ENCODE measurements around the gene MTHFS.

The MTHFS gene

GRCh38 chr15:79868554-79868953, 28.3 kb downstream of the MTHFS start:
- H3K36me3 Mint-ChIP-seq = peaks cover 73% of the 10 kb centered on the region
- no peak overlapping the region for H3K4me3 Mint-ChIP-seq
- H3K9me3 Mint-ChIP-seq = no peaks in the 10 kb centered on the region
- H3K4me1 Mint-ChIP-seq = peaks cover 19% of the 10 kb centered on the region
- ATAC-seq = no peak
- no peaks in the 10 kb centered on the region for H3K27me3 Mint-ChIP-seq
- no peak overlapping the region for H3K27ac Mint-ChIP-seq

GRCh38 chr15:79863886-79864285, 32.9 kb downstream of the MTHFS start:
- ATAC-seq = no peak
- Mint-ChIP-seq H3K4me3 (no peak overlapping the region), H3K36me3 (peaks cover 66% of the 10 kb centered on the region), H3K9me3 (no peaks in the 10 kb centered on the region), H3K27me3 (no peaks in the 10 kb centered on the region), H3K4me1 (peaks cover 19% of the 10 kb centered on the region), H3K27ac (no peak overlapping the region)

GRCh38 chr15:79862191-79862590, 34.6 kb downstream of the MTHFS start:
- Mint-ChIP-seq H3K4me3 (no peak overlapping the region), H3K4me1 (peaks cover 15% of the 10 kb centered on the region), H3K27ac (no peak overlapping the region), H3K36me3 (peaks cover 51% of the 10 kb centered on the region), H3K9me3 (no peaks in the 10 kb centered on the region), H3K27me3 (no peaks in the 10 kb centered on the region)
- no peak for ATAC-seq

DNA sequence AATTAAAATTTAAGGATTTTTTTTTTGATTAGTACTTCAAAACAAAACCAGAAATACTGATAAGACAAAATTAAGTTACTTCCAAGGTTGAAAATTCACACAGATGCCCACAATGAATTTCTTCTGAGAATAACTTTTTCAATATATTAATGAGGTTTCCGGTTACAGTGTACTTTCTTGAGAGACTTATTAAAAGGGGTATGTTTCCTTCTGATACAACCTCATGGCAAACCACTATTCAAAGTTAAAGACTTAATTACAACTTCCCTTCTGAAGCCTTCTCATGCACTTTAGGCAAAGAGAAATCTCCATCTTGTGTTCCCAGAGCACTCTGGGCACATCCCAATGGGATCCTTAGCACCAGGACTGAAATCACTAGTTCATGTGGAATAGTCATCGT, 36.2 kb downstream of the MTHFS start:
- ATAC-seq = no peak

GRCh38 chr15:79858469-79858868, 38.3 kb downstream of the MTHFS start:
- no peak for ATAC-seq
- no peaks in the 10 kb centered on the region for H3K9me3 Mint-ChIP-seq
- no peaks in the 10 kb centered on the region for H3K27me3 Mint-ChIP-seq
- peaks cover 35% of the 10 kb centered on the region for H3K36me3 Mint-ChIP-seq
- H3K27ac Mint-ChIP-seq = no peak overlapping the region
- H3K4me3 Mint-ChIP-seq = no peak overlapping the region
- H3K4me1 Mint-ChIP-seq = peaks cover 17% of the 10 kb centered on the region

More for the DNA sequence above, 36.2 kb downstream of the MTHFS start:
- Mint-ChIP-seq H3K4me1 (peaks cover 9% of the 10 kb centered on the region), H3K4me3 (no peak overlapping the region), H3K27ac (no peak overlapping the region), H3K36me3 (peaks cover 42% of the 10 kb centered on the region), H3K9me3 (no peaks in the 10 kb centered on the region), H3K27me3 (no peaks in the 10 kb centered on the region)

DNA sequence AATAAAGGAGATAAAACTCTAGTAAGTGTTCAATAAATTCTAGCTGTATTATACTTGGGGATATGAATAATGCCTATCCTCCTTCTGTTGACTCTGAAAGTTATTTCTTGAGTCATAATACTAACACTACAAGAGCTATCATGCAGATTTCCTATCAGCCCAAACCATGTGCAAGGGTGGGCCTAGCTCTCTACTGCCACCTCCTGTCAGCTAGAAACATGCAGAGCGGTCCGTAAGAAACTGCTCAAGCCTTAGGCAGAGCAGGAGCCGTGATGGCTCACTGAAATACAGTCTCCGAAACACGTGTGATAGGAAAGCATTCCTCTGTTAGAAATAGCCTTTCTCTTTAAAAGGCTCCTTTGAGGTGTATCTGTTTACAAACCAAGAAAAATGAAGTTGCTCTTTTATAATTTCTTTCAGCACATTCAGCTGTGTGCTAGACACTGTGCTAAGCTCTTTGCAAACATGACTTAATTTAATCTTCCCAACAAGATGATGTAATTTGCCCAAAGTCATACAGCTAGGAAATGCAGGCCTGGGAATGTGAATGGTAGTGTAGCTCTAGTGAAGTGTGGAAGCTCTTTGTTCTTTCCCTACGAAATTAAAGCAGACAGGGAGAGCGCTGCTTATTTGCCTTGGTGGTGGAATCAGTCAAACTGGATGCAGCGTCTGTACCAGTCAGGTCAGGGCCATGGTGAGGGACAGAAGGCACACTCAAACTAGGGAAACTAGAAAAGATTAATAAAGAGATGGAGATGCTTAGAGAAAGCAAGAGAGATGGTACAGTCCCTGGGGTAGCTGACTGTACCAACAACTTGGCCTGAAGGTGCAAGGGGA, 43.1 kb downstream of the MTHFS start:
- Mint-ChIP-seq H3K27me3 (no peaks in the 10 kb centered on the region), H3K27ac (no peak overlapping the region), H3K4me3 (no peak overlapping the region), H3K9me3 (no peaks in the 10 kb centered on the region), H3K36me3 (peaks cover 40% of the 10 kb centered on the region), H3K4me1 (peaks cover 25% of the 10 kb centered on the region)
- ATAC-seq = peak; percentile 88

DNA sequence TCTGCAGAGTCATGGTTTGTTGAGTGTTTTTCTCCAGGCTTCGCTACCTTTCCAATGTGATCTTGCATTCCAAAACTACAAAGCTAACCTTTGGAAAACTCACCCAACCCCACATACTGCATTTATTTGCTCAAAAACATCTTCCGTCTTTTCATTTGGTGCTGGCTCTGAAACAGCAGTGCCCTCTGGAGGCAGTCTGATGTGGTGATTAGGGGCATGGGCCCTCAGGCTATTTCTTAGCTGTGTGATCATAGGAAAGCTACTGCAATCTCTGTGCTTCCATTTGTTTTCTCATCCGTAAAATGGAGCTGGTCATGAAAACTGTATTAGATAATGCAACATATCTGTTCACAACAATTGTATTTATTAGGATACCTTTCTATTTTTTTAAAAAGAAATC, 47.0 kb downstream of the MTHFS start:
- H3K27ac Mint-ChIP-seq = no peak overlapping the region
- no peak for ATAC-seq
- H3K9me3 Mint-ChIP-seq = no peaks in the 10 kb centered on the region
- H3K27me3 Mint-ChIP-seq = no peaks in the 10 kb centered on the region
- peaks cover 64% of the 10 kb centered on the region for H3K36me3 Mint-ChIP-seq
- H3K4me3 Mint-ChIP-seq = no peak overlapping the region
- H3K4me1 Mint-ChIP-seq = peaks cover 32% of the 10 kb centered on the region

- Mint-ChIP-seq H3K9me3 (no peaks in the 10 kb centered on the region), H3K27ac (no peak overlapping the region), H3K36me3 (peaks cover 78% of the 10 kb centered on the region), H3K27me3 (no peaks in the 10 kb centered on the region), H3K4me1 (peaks cover 22% of the 10 kb centered on the region), H3K4me3 (no peak overlapping the region)
- no peak for ATAC-seq
Observed at GRCh38 chr15:79846539-79846938, 50.3 kb downstream of the MTHFS start.

DNA sequence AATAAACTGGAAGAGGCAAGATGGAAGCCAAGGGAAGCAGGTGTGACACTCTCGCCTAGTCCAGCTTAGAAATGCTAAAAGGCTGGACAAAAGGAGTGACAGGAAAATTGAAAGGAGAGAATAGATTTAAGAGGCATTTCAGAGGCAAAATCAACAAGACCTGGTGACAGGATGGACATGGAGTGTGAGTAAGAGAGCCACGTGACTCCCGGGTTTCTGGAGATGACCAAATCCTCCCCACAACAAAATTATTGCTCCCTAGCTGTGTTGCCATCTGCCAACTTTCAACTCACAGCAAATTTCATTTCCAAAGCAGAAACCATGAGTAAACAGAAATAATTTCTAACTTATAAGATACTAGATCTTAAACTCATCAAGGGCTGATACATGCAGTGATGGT, 52.6 kb downstream of the MTHFS start:
- H3K9me3 Mint-ChIP-seq = no peaks in the 10 kb centered on the region
- no peak overlapping the region for H3K27ac Mint-ChIP-seq
- peaks cover 7% of the 10 kb centered on the region for H3K4me1 Mint-ChIP-seq
- H3K27me3 Mint-ChIP-seq = no peaks in the 10 kb centered on the region
- ATAC-seq = no peak
- no peak overlapping the region for H3K4me3 Mint-ChIP-seq
- H3K36me3 Mint-ChIP-seq = peaks cover 76% of the 10 kb centered on the region

GRCh38 chr15:79837846-79838245, 59.0 kb downstream of the MTHFS start:
- H3K27ac Mint-ChIP-seq = no peak overlapping the region
- H3K9me3 Mint-ChIP-seq = no peaks in the 10 kb centered on the region
- H3K4me3 Mint-ChIP-seq = no peak overlapping the region
- H3K4me1 Mint-ChIP-seq = no peaks in the 10 kb centered on the region
- H3K36me3 Mint-ChIP-seq = peaks cover 59% of the 10 kb centered on the region
- H3K27me3 Mint-ChIP-seq = no peaks in the 10 kb centered on the region
- ATAC-seq = no peak

DNA sequence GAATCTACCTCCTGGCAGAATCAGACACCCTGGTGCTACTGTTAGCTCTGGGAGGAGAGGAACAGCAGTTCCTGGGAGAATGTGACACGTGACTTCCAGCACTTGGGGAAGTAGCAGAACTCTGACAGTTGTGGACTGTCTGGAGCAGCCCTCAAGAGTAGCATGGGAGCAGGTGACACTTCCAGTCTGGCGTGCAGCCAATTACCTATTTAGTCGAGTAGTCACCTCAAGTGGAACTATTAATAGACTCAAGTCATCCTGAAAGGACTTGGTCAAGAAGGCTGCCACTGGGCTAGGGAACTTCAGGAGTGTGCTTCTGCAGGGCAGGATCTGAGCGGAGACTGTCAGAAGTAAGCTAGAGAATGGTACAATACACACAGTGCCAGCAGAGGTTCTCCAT, 62.3 kb downstream of the MTHFS start:
- Mint-ChIP-seq H3K36me3 (peaks cover 46% of the 10 kb centered on the region), H3K9me3 (no peaks in the 10 kb centered on the region), H3K4me1 (no peaks in the 10 kb centered on the region), H3K4me3 (no peak overlapping the region), H3K27me3 (no peaks in the 10 kb centered on the region), H3K27ac (no peak overlapping the region)
- no peak for ATAC-seq

- Mint-ChIP-seq H3K27me3 (no peaks in the 10 kb centered on the region), H3K4me1 (no peaks in the 10 kb centered on the region), H3K4me3 (no peak overlapping the region), H3K9me3 (no peaks in the 10 kb centered on the region), H3K27ac (no peak overlapping the region), H3K36me3 (peaks cover 32% of the 10 kb centered on the region)
- ATAC-seq = no peak
Observed at GRCh38 chr15:79832367-79833120, 64.3 kb downstream of the MTHFS start.

DNA sequence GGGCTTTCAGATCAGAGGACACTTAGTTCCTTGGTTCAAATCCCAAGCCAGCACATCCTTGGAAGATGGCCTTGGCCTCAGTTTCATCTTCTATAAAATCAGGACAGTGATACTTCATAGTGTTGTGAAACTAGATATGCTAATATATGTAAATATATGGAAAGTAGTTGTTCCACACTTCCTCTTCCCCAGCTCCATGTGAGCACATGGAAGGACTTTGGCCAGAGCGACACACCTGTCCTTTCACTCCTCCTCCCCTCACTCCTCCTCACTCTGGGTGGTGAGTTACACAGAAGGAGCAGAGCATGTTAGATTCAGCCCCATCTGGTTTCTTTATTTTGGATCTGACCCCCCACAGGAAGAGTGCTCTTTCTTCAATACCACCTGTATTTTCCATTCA, 65.2 kb downstream of the MTHFS start:
- Mint-ChIP-seq H3K4me1 (no peaks in the 10 kb centered on the region), H3K4me3 (no peak overlapping the region), H3K27ac (no peak overlapping the region), H3K9me3 (no peaks in the 10 kb centered on the region), H3K27me3 (no peaks in the 10 kb centered on the region), H3K36me3 (peaks cover 32% of the 10 kb centered on the region)
- ATAC-seq = no peak

- no peaks in the 10 kb centered on the region for H3K4me1 Mint-ChIP-seq
- no peak overlapping the region for H3K27ac Mint-ChIP-seq
- no peak overlapping the region for H3K4me3 Mint-ChIP-seq
- ATAC-seq = no peak
- no peaks in the 10 kb centered on the region for H3K27me3 Mint-ChIP-seq
- H3K9me3 Mint-ChIP-seq = no peaks in the 10 kb centered on the region
- H3K36me3 Mint-ChIP-seq = peaks cover 30% of the 10 kb centered on the region
Observed at GRCh38 chr15:79829950-79830349, 66.9 kb downstream of the MTHFS start.

- no peak overlapping the region for H3K4me3 Mint-ChIP-seq
Observed at GRCh38 chr15:79828447-79828846, 68.4 kb downstream of the MTHFS start.

GRCh38 chr15:79826800-79827199, 70.0 kb downstream of the MTHFS start:
- Mint-ChIP-seq H3K4me1 (no peaks in the 10 kb centered on the region), H3K4me3 (no peak overlapping the region), H3K36me3 (peaks cover 15% of the 10 kb centered on the region), H3K27me3 (no peaks in the 10 kb centered on the region), H3K27ac (no peak overlapping the region), H3K9me3 (no peaks in the 10 kb centered on the region)
- no peak for ATAC-seq

More at GRCh38 chr15:79828447-79828846, 68.4 kb downstream of the MTHFS start:
- no peaks in the 10 kb centered on the region for H3K9me3 Mint-ChIP-seq
- H3K4me1 Mint-ChIP-seq = no peaks in the 10 kb centered on the region
- H3K27ac Mint-ChIP-seq = no peak overlapping the region
- H3K36me3 Mint-ChIP-seq = peaks cover 19% of the 10 kb centered on the region
- no peaks in the 10 kb centered on the region for H3K27me3 Mint-ChIP-seq
- ATAC-seq = no peak

All from stimulated activated memory B cell treated with anti-CD40 and anti-IgM and Interleukin-4, amounts not matched to agents 10 μg/mL and 1 μg/mL and 100 μg/mL, for 72 hours (primary cell).